Neural progenitor cell (in vitro differentiated cells): Measurements from ENCODE around the gene NAT8L. TPM values are rescaled to one million over a fixed set of nuclear protein-coding genes. Genes with fewer than 3 reads are reported as not detected.
"Not testable (repeated sequence)": the region's sequence is repeated elsewhere in the genome, so short reads cannot be mapped to it uniquely, and the experiment has no call there.

Experiments
- DNase-seq: peaks from one replicate; pipeline ENCODE4 v3.0.0-alpha.2; 2016; ENCODE audit warnings: low spot score
- H2AFZ ChIP-seq: fragments of 200-600 bp; sonication (generic); replicated peaks from 2 replicates; pipeline ENCODE4 v1.6.1; 2016; ENCODE audit warnings: antibody characterized with exemption
- H3F3A ChIP-seq: fragments of 200-600 bp; sonication (generic); 2 replicates; pipeline ENCODE4 v1.6.1; 2016; ENCODE audit warnings: antibody characterized with exemption, low read depth
- H3K27ac ChIP-seq: fragments of 200-600 bp; sonication (generic); 2 replicates; pipeline ENCODE4 v1.5.1; 2016; ENCODE audit warnings: mild to moderate bottlenecking
- H3K27me3 ChIP-seq: fragments of 200-600 bp; sonication (generic); 2 replicates; pipeline ENCODE4 v1.6.1; 2016; ENCODE audit warnings: mild to moderate bottlenecking, moderate library complexity
- H3K36me3 ChIP-seq: fragments of 200-600 bp; sonication (generic); 2 replicates; pipeline ENCODE4 v1.5.1; 2016
- H3K4me1 ChIP-seq: fragments of 200-600 bp; sonication (generic); 2 replicates; pipeline ENCODE4 v1.6.1; 2016; ENCODE audit warnings: mixed run types
- H3K4me2 ChIP-seq: fragments of 200-600 bp; sonication (generic); 2 replicates; pipeline ENCODE4 v1.6.1; 2016
- H3K4me3 ChIP-seq: fragments of 200-600 bp; sonication (generic); 2 replicates; pipeline ENCODE4 v1.5.1; 2016
- H3K79me2 ChIP-seq: fragments of 200-600 bp; sonication (generic); 2 replicates; pipeline ENCODE4 v1.6.1; 2016; ENCODE audit warnings: low read depth
- H3K9ac ChIP-seq: fragments of 200-600 bp; sonication (generic); 2 replicates; pipeline ENCODE4 v1.6.1; 2016
- H3K9me3 ChIP-seq: fragments of 200-600 bp; sonication (generic); 2 replicates; pipeline ENCODE4 v1.5.1; 2016; ENCODE audit warnings: low read depth
- H4K20me1 ChIP-seq: fragments of 200-600 bp; sonication (generic); 2 replicates; pipeline ENCODE4 v1.6.1; 2016; ENCODE audit warnings: low read depth
- H3K27ac Mint-ChIP-seq: 3 replicates; pipeline ENCODE4 v1.8.0; 2021; ENCODE audit warnings: mixed read lengths
- H3K27me3 Mint-ChIP-seq: 2 replicates; pipeline ENCODE4 v1.8.0; 2022; ENCODE audit warnings: low read depth, mild to moderate bottlenecking, inconsistent platforms, moderate library complexity, mixed read lengths; ENCODE audit not compliant: insufficient read depth
- H3K36me3 Mint-ChIP-seq: 3 replicates; pipeline ENCODE4 v1.8.0; 2021; ENCODE audit warnings: mixed read lengths
- H3K4me1 Mint-ChIP-seq: 3 replicates; pipeline ENCODE4 v1.8.0; 2021; ENCODE audit warnings: mixed read lengths
- H3K4me3 Mint-ChIP-seq: 3 replicates; pipeline ENCODE4 v1.8.0; 2021; ENCODE audit warnings: mild to moderate bottlenecking, moderate library complexity, mixed read lengths
- H3K9me3 Mint-ChIP-seq: 3 replicates; pipeline ENCODE4 v1.8.0; 2020; ENCODE audit warnings: mixed read lengths
- CTCF ChIP-seq: fragments of 200-600 bp; sonication (generic); IDR thresholded peaks from 2 replicates; pipeline ENCODE4 v1.5.1; 2017; ENCODE audit warnings: antibody characterized with exemption, mild to moderate bottlenecking
- EZH2 ChIP-seq: fragments of 200-600 bp; sonication (generic); IDR thresholded peaks from 2 replicates; pipeline ENCODE4 v1.6.1; 2017; ENCODE audit warnings: antibody characterized with exemption, mild to moderate bottlenecking, moderate library complexity
- EZH2phosphoT487 ChIP-seq: fragments of 200-600 bp; sonication (generic); IDR thresholded peaks from 2 replicates; pipeline ENCODE4 v1.6.1; 2017; ENCODE audit warnings: antibody characterized with exemption
- total RNA-seq: library from RNA; depleted of rRNA; stranded (reverse); fragments of >200 nt; gene quantifications from 2 replicates; pipeline ENCODE4 v1.2.3, GENCODE V29; 2015; ENCODE audit warnings: low replicate concordance

NAT8L gene
- total RNA-seq, 1 donor from 2014 or later: 0.62 TPM

DNA sequence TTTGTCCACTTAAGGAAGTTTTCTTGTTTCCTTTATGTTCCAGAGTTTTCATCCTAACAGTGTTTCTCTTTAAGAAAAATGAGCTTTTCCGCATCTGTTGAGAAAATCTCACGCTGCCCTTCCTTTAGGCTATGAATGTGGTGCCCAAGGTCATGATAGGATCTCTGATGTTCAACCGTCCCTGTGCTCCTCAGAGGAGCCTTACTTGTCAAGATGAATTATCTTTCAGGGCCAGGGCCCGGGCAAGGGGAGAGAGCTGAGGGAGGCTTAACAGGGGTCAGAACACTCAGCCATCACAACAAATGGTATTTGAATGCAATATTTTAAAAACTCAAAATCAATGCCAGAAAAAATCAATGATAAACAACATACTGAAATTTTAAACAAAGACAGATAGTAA lies 44.1 kb upstream of the NAT8L start:
- no peaks in the 10 kb centered on the region for H3K36me3 ChIP-seq
- no peak overlapping the region for H2AFZ ChIP-seq
- no peaks in the 10 kb centered on the region for H3K79me2 ChIP-seq
- Mint-ChIP-seq H3K4me3 (no peak overlapping the region), H3K9me3 (no peaks in the 10 kb centered on the region), H3K27ac (no peak overlapping the region), H3K27me3 (peaks cover 4% of the 10 kb centered on the region), H3K36me3 (peaks cover 2% of the 10 kb centered on the region), H3K4me1 (peaks cover 3% of the 10 kb centered on the region)
- no peak overlapping the region for H3K27ac ChIP-seq
- no peak overlapping the region for H3K4me3 ChIP-seq
- no peak overlapping the region for H3K4me2 ChIP-seq
- no peaks in the 10 kb centered on the region for H4K20me1 ChIP-seq
- H3F3A ChIP-seq: peaks cover 9% of the 10 kb centered on the region
- H3K9ac ChIP-seq: no peak overlapping the region
- H3K9me3 ChIP-seq: no peaks in the 10 kb centered on the region
- DNase-seq: no peak
- H3K27me3 ChIP-seq: peaks cover 18% of the 10 kb centered on the region
- no peaks in the 10 kb centered on the region for H3K4me1 ChIP-seq
- TF ChIP-seq EZH2phosphoT487: no peak

DNA sequence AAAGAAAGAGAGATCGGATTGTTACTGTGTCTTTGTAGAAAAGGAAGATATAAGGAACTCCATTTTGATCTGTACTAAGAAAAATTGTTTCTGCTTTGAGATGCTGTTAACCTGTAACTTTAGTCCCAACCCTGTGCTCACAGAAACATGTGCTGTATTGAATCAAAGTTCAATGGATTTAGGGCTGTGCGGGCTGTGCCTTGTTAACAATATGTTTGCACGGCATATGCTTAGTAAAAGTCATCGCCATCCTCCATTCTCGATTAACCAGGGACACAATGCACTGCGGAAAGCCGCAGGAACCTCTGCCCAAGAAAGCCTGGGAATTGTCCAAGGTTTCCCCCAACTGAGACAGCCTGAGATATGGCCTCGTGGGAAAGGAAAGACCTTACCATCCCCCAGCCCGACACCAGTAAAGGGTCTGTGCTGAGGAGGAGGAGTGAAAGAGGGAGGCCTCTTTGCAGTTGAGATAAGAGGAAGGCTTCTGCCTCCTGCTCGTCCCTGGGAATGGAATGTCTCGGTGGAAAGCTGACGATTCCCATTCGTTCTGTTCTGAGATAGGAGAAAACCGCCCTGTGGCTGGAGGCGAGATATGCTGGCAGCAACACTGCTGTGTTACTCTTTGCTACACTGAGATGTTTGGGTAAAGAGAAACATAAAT lies 37.6 kb upstream of the NAT8L start:
- Mint-ChIP-seq H3K27me3 (peaks cover 16% of the 10 kb centered on the region), H3K9me3 (peaks cover 27% of the 10 kb centered on the region)
- not testable (repeated sequence) for H3K27me3 ChIP-seq, H3K4me3 Mint-ChIP-seq, H3K36me3 ChIP-seq, H3K79me2 ChIP-seq, H3K9me3 ChIP-seq, H3K4me1 ChIP-seq, H3K9ac ChIP-seq, H3K4me1 Mint-ChIP-seq, H3K27ac Mint-ChIP-seq, H3K27ac ChIP-seq, H3F3A ChIP-seq, H4K20me1 ChIP-seq, H3K36me3 Mint-ChIP-seq, H3K4me3 ChIP-seq
- DNase-seq: peak; percentile 38
- H3K4me2 ChIP-seq: peak overlapping the region; percentile 37
- H2AFZ ChIP-seq: peak overlapping the region; percentile 96

DNA sequence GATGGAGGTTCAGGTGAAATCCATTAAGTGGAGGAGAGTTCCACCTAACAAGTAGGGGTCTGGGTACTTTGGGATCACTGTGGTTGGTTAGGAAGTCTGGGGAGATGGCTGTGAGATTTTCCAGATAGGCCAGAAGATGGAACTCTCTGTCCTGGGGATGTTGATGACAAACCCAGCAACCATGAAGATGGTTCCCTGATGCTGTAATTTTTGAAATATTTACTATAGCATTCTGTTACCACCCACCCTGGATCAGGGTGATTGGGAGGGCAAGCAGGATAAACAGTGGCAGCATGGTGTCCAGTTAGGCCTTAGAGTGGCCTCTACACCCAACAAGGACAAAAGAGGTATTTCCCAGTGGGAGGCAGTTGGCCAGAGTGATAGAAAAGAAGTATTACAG lies 34.4 kb upstream of the NAT8L start:
- Histone ChIP-seq H3K36me3 (no peaks in the 10 kb centered on the region), H4K20me1 (no peaks in the 10 kb centered on the region), H3F3A (no peaks in the 10 kb centered on the region), H3K4me1 (peaks cover 10% of the 10 kb centered on the region), H3K27ac (no peak overlapping the region), H3K79me2 (no peaks in the 10 kb centered on the region), H3K4me3 (no peak overlapping the region), H2AFZ (no peak overlapping the region), H3K27me3 (peaks cover 27% of the 10 kb centered on the region), H3K9ac (no peak overlapping the region), H3K9me3 (peaks cover 8% of the 10 kb centered on the region), H3K4me2 (no peak overlapping the region)
- TF ChIP-seq CTCF: no peak
- TF ChIP-seq EZH2phosphoT487: no peak
- TF ChIP-seq EZH2: no peak
- peaks cover 22% of the 10 kb centered on the region for H3K27me3 Mint-ChIP-seq
- peaks cover 5% of the 10 kb centered on the region for H3K36me3 Mint-ChIP-seq
- H3K9me3 Mint-ChIP-seq: peaks cover 38% of the 10 kb centered on the region
- no peak overlapping the region for H3K4me3 Mint-ChIP-seq
- H3K4me1 Mint-ChIP-seq: peaks cover 9% of the 10 kb centered on the region
- no peak overlapping the region for H3K27ac Mint-ChIP-seq
- no peak for DNase-seq

DNA sequence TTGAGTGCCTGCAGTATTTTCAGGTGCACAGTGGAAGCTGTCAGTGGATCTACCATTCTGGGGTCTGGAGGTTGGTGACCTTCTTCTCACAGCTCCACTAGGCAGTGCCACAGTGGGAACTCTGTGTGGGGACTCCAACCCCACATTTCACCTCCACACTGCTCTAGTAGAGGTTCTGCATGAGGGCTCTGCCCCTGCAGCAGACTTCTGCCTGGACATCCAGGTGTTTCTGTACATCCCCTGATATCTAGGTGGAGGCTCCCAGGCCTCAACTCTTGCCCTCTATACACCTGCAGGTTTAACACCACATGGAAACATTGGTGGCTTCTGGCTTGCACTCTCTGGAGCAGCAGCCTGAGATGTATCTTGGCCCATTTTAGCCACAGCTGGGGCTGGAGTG lies 33.3 kb upstream of the NAT8L start:
- Histone ChIP-seq H3K27me3 (peaks cover 39% of the 10 kb centered on the region), H3K36me3 (no peaks in the 10 kb centered on the region), H3K9ac (no peak overlapping the region), H3K4me3 (no peak overlapping the region), H3F3A (no peaks in the 10 kb centered on the region), H3K9me3 (peaks cover 8% of the 10 kb centered on the region), H2AFZ (no peak overlapping the region), H4K20me1 (no peaks in the 10 kb centered on the region), H3K27ac (no peak overlapping the region), H3K4me2 (no peak overlapping the region), H3K79me2 (no peaks in the 10 kb centered on the region), H3K4me1 (peaks cover 10% of the 10 kb centered on the region)
- TF ChIP-seq CTCF (no peak), EZH2 (no peak), EZH2phosphoT487 (no peak)
- Mint-ChIP-seq H3K4me3 (no peak overlapping the region), H3K4me1 (peaks cover 9% of the 10 kb centered on the region), H3K27me3 (peaks cover 20% of the 10 kb centered on the region), H3K9me3 (peaks cover 45% of the 10 kb centered on the region), H3K36me3 (peaks cover 6% of the 10 kb centered on the region), H3K27ac (no peak overlapping the region)
- no peak for DNase-seq

- DNase-seq, H3K9me3 ChIP-seq, H3F3A ChIP-seq, H3K4me3 ChIP-seq, H4K20me1 ChIP-seq, H2AFZ ChIP-seq, H3K27ac Mint-ChIP-seq, H3K9ac ChIP-seq, H3K27ac ChIP-seq, H3K4me3 Mint-ChIP-seq, H3K79me2 ChIP-seq, H3K4me1 Mint-ChIP-seq, H3K36me3 Mint-ChIP-seq, H3K36me3 ChIP-seq, H3K4me2 ChIP-seq, H3K4me1 ChIP-seq: not testable (repeated sequence)
- Mint-ChIP-seq H3K27me3 (peaks cover 17% of the 10 kb centered on the region), H3K9me3 (peaks cover 51% of the 10 kb centered on the region)
- H3K27me3 ChIP-seq: peaks cover 45% of the 10 kb centered on the region
Measured at GRCh38 chr4:2027120-2027519, 32.0 kb upstream of the NAT8L start.

- H3K4me1 ChIP-seq, H3K27ac Mint-ChIP-seq, H3K36me3 ChIP-seq, H3K27ac ChIP-seq, DNase-seq, H3K9ac ChIP-seq, H3K36me3 Mint-ChIP-seq, H3K4me2 ChIP-seq, H2AFZ ChIP-seq, H3K79me2 ChIP-seq, H3K4me3 Mint-ChIP-seq, H3K9me3 ChIP-seq, H4K20me1 ChIP-seq, H3K4me3 ChIP-seq, H3K4me1 Mint-ChIP-seq, H3F3A ChIP-seq: not testable (repeated sequence)
- Mint-ChIP-seq H3K9me3 (peaks cover 35% of the 10 kb centered on the region), H3K27me3 (peaks cover 16% of the 10 kb centered on the region)
- peaks cover 79% of the 10 kb centered on the region for H3K27me3 ChIP-seq
Measured at GRCh38 chr4:2031161-2031560, 28.0 kb upstream of the NAT8L start.
